GM18505 (cell line): ENCODE data around the gene NAV2.

ENCODE experiments used
- ATAC-seq: cut with Tn5 transposase; IDR thresholded peaks from one replicate; pipeline ENCODE4 v1.9.1; 2021; ENCODE audit not compliant: unreplicated experiment
- POLR2A ChIP-seq: IDR thresholded peaks from 4 replicates; pipeline ENCODE4 v1.6.1; 2011; ENCODE audit warnings: borderline replicate concordance; ENCODE audit not compliant: insufficient read depth, insufficient read length; ENCODE audit errors: extremely low read depth

NAV2 gene

DNA sequence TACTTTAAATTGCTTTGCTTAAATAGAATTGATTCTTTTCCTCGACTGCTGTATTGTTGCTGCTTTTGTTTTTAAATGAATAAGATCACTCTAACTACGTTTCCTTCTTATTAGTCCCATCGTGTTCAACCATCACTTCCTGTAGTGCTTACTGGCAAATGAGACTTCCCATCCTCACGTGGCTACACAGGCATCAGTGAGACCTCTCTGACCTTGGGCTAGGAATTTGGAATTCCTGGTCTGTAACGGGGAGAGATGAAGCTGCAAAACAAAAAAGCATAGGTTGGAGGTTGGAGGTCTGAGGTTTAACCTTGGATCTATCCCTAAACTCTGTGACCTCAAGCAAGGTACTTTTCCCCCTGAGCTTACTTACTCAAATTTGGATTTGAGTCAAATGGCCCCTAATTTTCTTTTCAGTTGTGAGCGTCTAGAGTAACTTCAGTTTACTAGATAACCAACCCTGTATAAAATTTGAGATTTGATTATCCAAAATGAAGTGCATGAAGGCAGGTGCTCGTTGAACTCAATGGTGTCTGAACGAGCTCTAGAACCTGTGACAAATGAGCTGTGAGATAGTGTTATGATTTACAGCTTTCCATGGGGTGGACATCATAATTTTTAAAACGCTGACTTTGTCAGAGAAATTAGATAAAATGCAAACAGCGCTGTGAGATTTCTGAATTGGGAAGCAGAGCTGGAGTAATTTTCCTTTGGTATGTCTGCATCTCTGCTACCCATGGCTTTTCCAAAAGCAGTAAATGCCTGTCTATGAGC is 296.4 kb downstream of the NAV2 start:
- no peak for TF ChIP-seq POLR2A
- ATAC-seq: no peak

DNA sequence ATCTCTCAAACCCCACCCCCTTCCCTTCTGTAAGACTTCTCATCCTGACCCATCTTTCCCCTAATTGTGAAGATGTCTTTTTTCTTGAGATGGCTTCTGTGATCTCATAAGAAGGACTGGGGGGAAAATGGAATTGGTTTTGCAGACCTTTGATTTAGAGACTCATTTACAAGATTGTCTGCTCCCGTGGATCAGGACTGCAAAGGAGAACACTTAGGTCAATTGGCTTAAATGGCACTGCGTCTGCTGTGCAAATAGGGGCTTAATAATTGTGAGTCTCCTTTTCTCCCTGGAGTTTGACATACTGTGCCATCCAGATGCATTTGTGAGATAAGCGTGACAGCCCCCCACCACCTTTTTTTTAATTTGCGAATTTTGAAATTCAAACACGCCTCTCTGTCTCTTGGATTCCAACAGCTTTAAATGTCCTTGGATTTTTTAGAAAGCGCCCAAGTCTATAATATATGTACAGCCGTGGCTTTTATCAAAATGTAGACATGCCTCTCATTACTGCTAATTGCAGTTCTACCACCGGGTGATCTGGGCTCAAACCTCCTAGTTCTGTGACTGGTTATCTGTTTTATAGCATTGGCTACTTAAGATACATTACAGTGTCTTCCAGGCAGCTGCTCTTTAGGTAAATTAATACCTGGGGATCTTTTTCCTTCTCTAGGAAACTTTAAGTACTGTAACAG is 297.7 kb downstream of the NAV2 start:
- no peak for ATAC-seq
- no peak for TF ChIP-seq POLR2A

DNA sequence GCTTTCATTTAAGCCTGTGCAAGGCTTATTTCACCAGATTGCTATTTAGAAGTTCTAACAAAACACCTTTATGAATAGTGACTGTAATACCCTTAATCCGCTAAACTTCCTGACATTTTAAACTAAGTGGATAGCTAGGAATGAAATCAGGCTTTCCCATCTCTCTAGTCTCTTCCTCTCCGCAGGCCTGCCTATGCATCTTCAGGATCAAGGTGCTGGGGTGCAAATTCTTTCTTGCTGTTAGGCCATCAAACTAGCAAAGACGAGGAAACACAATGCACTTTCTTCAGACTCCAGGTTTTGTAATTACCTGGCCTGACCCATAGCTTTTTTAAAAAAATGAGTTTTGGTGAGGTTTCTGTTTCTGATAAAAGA is 298.2 kb downstream of the NAV2 start:
- ATAC-seq: no peak

DNA sequence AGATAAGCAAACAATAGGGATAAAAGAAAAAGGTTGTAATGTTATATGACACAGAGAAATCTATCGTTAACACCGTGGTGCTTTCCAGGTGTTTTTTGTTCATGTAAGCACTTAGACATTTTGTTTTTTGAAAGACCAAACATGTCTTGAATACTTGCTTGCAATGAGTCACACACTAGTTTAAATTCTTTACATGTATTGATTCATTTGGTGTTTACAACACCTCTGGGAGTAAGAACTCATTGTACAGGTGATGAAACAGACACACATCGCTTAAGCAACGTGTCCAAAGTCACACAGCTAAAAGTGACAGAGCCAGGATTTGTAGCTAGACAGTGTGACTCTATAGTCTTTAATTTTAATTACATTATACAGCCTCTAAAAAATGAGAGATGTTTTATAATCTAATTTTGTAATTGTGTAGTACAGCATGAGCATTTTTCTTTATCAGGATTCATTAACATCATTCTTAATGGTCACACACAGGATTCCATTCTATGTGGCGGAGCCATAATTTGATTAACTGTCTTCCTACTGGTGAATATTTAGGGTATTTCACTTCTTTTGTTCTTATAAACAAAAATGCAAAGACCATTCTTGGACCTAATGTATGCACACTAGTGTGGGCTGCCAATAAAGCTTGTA is 298.8 kb downstream of the NAV2 start:
- TF ChIP-seq POLR2A: no peak
- no peak for ATAC-seq

More for the DNA sequence above, 298.2 kb downstream of the NAV2 start:
- no peak for TF ChIP-seq POLR2A

DNA sequence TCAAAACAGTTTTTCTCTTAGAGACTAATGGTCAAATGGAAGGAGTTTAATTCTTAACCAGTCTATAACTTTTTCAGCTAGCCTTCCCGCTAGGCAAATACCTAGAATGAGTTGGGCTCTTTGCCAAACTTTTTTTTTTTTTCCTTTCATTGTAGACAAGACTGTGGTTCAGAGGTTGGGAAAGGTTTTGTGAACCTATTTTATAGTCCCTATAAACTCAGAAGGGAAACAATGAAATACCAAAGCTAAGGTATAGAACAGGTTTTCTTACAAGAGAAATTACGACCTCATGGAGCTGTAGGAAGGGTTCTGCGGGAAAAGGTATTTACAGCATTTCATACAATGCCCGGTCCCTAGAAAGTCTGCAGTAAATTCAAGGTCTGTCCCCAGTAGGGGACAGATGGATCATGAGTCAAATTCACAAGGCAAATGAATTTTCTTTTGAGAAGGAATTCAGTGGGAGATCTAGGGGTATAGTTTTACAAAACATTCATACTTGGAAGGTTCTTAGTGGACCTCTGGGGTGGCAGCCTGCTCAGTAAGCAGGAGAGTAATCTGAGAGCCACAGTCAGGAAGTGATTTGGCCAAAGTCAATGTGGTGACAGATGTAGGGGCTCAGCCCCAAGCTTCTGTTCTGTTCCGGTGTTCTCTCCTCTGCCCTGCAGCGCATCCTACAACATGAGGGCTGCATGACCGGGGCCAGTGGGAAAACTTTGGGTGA is 300.9 kb downstream of the NAV2 start:
- no peak for TF ChIP-seq POLR2A
- ATAC-seq: no peak

DNA sequence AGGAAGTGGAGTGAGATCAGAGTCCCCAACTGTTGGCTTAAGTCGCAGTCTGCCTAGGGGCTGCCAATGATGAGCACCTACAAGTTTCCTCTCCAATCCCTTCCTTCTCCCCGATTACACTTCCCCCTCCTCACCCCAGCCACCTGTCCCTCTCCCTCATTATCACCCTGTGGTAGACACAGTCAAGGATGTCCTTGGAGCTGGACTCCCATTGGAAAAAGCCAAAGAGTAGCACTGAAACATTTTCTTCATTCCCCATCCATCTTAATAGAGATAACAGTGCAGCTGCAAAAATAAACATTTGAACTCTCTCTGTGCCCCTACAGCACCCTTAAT is 301.4 kb downstream of the NAV2 start:
- no peak for ATAC-seq
- no peak for TF ChIP-seq POLR2A

DNA sequence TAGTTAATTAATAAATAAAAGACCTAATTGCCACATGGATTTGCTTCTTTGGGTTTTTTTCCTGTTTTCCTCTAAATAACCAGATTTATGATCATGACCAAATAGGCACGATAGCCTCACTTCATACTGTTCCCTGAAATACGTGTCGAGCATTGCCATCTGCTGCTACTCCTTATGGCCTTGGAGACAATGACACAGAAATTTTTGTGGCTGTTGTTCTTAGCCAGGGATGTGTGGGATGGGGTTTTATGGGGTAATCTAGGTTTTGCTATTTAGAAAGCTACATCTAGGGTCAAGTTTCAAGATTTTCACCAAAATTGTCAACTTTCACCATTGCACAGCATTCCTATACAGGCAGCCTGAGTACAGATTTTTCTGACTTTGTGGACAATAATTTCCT is 302.5 kb downstream of the NAV2 start:
- no peak for ATAC-seq
- no peak for TF ChIP-seq POLR2A

DNA sequence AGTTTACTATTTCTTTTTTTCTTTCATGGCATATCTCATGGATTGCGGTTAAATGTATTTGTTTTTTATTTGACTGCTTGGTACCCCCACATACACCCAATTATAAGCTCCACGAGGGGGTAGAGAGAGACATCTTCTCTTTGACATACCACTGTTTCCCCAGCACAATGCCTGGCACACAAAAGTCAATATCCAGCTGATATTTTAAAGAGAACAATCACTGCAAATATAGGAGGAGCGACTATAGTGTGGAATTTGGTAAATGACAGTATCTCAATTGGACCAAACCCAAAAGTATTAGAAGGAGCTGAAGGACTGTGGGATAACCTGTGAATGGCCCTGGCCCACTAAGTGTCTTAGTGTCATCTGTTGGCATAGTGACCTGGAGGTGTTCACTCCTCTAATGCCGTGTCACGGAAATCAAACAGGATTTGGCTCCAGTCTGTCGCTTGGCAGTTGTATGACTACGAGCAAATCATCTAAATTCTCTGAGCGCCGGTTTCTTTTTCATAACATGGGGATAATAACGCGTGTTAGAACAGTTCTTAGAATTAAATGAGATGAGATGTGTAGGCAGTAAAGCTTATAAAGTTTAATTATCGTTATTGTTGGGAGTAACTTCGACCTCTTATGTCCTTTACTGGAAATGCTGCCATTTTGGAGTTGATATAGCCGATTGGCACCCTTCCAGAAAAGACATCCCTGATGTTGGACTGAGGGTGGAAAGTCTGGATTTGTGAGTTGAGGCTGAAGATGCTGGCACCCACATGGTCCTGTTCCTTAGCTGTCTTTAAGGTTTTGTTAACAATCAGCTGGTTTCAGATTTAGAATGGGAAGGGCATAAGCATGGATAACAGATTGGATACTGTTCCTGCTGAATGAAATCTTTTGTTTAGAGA is 303.1 kb downstream of the NAV2 start:
- TF ChIP-seq POLR2A: no peak
- no peak for ATAC-seq

DNA sequence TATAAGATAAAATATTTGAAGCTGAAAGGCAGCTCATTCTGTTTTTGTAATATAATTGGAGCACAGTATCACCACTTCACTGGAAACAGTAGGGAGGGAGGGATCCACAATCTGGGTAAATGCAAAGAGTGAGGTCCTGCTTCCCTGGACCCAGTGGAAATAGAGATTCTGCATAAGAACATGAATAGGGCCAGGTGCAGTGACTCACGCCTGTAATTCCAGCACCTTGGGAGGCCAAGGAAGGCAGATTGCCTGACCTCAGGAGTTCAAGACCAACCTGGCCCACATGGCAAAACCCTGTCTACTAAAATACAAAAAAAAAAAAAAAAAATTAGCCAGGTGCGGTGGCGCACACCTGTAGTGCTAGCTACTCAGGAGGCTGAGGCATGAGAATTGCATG is 303.9 kb downstream of the NAV2 start:
- ATAC-seq: no peak
- no peak for TF ChIP-seq POLR2A

DNA sequence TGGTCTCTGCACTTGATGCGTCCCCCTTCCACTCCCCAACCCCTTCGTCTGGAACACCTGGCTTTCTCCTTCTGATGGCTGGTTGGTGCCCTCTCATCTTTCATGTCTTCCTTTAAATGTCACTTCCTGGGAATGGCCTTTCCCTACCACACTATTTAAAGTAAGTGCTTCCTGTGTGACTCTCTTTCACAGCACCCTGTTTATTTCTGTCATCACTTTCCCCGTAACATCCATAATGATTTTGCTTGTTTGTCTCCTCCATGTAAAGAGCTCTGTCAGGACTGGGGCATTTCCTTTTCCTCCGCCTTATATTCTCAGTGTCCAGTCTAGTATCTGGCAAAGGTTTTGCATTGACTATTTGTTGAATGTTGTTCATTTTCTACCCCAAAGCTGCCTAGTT is 304.7 kb downstream of the NAV2 start:
- no peak for ATAC-seq
- no peak for TF ChIP-seq POLR2A

DNA sequence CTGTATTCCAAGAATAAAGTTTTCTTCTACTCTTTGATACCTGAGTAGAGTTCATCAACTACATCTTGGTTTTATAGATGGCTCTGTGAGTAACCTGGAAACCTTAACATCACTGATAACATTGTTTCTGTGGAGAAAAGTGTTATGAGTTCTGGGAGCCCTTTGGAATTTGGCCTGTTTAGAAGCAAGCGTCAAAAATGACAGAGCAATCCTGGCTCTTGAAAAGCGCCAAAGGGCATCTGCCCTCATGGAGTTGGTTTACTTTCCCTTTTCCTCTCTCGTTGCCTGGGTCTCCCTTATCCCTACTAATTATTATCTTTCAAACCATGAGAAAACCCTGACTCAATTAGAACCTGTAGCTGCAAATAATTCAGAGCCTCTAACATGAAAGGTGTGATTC is 307.6 kb downstream of the NAV2 start:
- no peak for ATAC-seq
- no peak for TF ChIP-seq POLR2A

DNA sequence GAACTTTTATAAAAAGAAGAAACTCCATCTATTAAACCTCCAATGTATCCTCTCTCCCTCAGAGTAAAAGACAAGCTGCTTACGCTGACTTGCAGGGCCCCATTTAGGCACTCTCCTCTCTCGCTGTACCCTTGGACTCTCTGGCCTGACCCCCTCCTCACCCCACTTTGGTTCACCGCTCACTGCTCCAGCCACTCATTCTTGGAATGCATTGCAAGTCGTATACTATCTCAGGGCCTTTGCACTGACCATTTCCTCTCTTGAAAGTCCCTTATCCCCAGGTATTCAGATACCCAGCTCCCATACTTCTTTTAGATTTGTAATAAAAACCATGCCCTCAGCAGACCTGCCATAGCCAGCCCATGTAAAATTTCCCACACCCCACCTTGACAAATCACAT is 308.1 kb downstream of the NAV2 start:
- ATAC-seq: no peak
- TF ChIP-seq POLR2A: no peak
